ENCODE data around the gene ING3.

The ING3 gene

DNA sequence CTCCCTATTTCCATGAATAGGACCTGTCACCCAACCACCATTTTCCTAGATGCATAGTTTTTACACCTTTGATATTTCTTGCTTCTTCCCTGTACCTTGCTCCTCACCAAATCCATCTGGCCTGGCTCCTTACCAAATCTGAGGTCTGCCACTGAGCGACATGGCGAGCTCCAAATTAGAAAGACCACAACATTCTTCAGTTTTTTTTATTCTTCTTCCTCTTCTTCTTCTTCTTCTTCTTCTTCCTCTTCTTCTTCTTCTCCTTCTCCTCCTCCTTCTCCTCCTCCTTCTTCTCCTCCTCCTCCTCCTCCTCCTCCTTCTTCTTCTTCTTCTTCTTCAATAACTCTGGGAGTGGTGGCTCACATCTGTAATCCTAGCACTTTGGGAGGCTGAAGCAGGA is 45.1 kb downstream of the ING3 start:
- Histone ChIP-seq H4K20me1 (ENCODE audit: control insufficient read depth, insufficient read depth, low read depth, low read length) (no peaks in the 10 kb centered on the region), H3K27me3 (ENCODE audit: control insufficient read depth, low read length) (peaks cover 10% of the 10 kb centered on the region), H3K9me2 (replicated peaks; ENCODE audit: control insufficient read depth, low read length) (no peaks in the 10 kb centered on the region), H3K27ac (ENCODE audit: low read depth, low read length) (no peak overlapping the region), H3K9me3 (ENCODE audit: control insufficient read depth, insufficient read depth, low read length) (no peaks in the 10 kb centered on the region), H3K4me1 (ENCODE audit: control insufficient read depth, low read length) (peaks cover 32% of the 10 kb centered on the region), H3K36me3 (ENCODE audit: control insufficient read depth, low read length) (no peaks in the 10 kb centered on the region), H3K4me3 (ENCODE audit: low read length) (no peak overlapping the region), H3K4me2 (ENCODE audit: low read length) (peak overlapping the region; percentile 45), H3F3A (ENCODE audit: control insufficient read depth, insufficient read depth) (peaks cover 3% of the 10 kb centered on the region; the same call in 1 of the 2 replicates), H3K79me2 (ENCODE audit: control insufficient read depth, low read length) (no peaks in the 10 kb centered on the region)
- no peak for TF ChIP-seq EZH2phosphoT487 (IDR thresholded peaks at IDR 0.05; ENCODE audit: borderline replicate concordance, low read length)
- TF ChIP-seq, protein P1, sequence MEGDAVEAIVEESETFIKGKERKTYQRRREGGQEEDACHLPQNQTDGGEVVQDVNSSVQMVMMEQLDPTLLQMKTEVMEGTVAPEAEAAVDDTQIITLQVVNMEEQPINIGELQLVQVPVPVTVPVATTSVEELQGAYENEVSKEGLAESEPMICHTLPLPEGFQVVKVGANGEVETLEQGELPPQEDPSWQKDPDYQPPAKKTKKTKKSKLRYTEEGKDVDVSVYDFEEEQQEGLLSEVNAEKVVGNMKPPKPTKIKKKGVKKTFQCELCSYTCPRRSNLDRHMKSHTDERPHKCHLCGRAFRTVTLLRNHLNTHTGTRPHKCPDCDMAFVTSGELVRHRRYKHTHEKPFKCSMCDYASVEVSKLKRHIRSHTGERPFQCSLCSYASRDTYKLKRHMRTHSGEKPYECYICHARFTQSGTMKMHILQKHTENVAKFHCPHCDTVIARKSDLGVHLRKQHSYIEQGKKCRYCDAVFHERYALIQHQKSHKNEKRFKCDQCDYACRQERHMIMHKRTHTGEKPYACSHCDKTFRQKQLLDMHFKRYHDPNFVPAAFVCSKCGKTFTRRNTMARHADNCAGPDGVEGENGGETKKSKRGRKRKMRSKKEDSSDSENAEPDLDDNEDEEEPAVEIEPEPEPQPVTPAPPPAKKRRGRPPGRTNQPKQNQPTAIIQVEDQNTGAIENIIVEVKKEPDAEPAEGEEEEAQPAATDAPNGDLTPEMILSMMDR (IDR thresholded peaks at IDR 0.05; ENCODE audit: low read depth, low read length, poor library complexity, severe bottlenecking): no peak

DNA sequence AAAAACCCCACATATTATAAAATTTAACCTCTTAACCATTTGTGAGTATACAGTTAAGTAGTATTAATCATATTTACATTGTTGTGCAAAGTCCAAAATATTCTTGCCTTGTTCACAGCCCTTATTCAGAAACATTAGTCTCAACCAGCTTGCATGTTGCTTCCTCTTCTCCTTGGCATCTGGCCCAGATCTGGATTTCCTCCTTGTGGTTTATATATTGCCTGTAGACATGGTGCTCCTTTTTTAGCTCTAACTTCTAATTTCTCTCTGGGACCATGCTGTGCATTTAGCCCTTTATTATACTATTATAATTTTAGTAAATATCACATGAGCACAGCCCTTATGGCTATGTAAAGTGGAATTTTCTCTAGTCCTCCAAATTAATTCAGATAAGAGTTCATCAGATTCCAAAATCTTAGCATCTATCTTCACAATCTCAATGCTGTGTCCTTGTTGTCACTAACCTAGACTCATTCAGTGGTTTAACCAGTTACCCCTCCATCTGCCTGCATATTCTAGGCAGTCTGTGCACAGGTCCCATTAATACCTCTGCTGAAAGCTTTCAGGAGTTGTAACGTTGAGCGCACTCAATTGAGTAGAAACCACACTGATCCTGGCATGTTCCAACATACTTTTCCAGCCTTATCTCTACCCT is 45.9 kb downstream of the ING3 start:
- no peaks in the 10 kb centered on the region for H4K20me1 ChIP-seq (ENCODE audit: control insufficient read depth, insufficient read depth, low read depth, low read length)
- peak overlapping the region; percentile 10 for H3K4me3 ChIP-seq (ENCODE audit: low read length)
- H3K4me2 ChIP-seq (ENCODE audit: low read length): peak overlapping the region; percentile 45
- peaks cover 3% of the 10 kb centered on the region; the same call in 1 of the 2 replicates for H3F3A ChIP-seq (ENCODE audit: control insufficient read depth, insufficient read depth)
- peaks cover 2% of the 10 kb centered on the region for H3K27me3 ChIP-seq (ENCODE audit: control insufficient read depth, low read length)
- no peaks in the 10 kb centered on the region for H3K36me3 ChIP-seq (ENCODE audit: control insufficient read depth, low read length)
- TF ChIP-seq, protein P1 (IDR thresholded peaks at IDR 0.05; ENCODE audit: low read depth, low read length, poor library complexity, severe bottlenecking): no peak
- TF ChIP-seq EZH2phosphoT487 (IDR thresholded peaks at IDR 0.05; ENCODE audit: borderline replicate concordance, low read length): no peak
- H3K4me1 ChIP-seq (ENCODE audit: control insufficient read depth, low read length): peaks cover 29% of the 10 kb centered on the region
- no peaks in the 10 kb centered on the region for H3K79me2 ChIP-seq (ENCODE audit: control insufficient read depth, low read length)
- H3K9me3 ChIP-seq (ENCODE audit: control insufficient read depth, insufficient read depth, low read length): no peaks in the 10 kb centered on the region
- H3K27ac ChIP-seq (ENCODE audit: low read depth, low read length): no peak overlapping the region
- H3K9me2 ChIP-seq (replicated peaks; ENCODE audit: control insufficient read depth, low read length): no peaks in the 10 kb centered on the region

DNA sequence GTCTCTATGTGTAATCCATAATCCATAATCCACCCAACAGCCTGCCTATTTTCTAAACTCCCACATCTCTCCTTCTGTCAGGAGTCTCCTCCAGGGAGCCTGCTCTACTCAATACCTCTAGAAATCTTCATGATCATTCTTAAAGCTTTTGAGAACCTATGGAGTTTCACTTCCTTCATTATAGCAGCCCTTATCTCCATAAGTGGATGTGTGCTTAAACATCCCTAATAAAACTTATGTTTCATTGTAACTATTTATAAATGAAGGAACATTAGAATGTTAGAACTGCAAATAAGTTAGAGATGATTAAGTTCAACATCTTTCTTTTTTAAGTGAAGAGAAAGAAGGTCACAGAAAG is 46.4 kb downstream of the ING3 start:
- Histone ChIP-seq H3K4me3 (ENCODE audit: low read length) (peak overlapping the region; percentile 10), H3K36me3 (ENCODE audit: control insufficient read depth, low read length) (no peaks in the 10 kb centered on the region)

More for the DNA sequence above, 46.4 kb downstream of the ING3 start:
- Histone ChIP-seq H3K79me2 (ENCODE audit: control insufficient read depth, low read length) (no peaks in the 10 kb centered on the region), H3K9me2 (replicated peaks; ENCODE audit: control insufficient read depth, low read length) (no peaks in the 10 kb centered on the region), H4K20me1 (ENCODE audit: control insufficient read depth, insufficient read depth, low read depth, low read length) (no peaks in the 10 kb centered on the region), H3F3A (ENCODE audit: control insufficient read depth, insufficient read depth) (peaks cover 3% of the 10 kb centered on the region; the same call in 1 of the 2 replicates), H3K4me2 (ENCODE audit: low read length) (peak overlapping the region; percentile 45), H3K27me3 (ENCODE audit: control insufficient read depth, low read length) (peaks cover under 1% of the 10 kb centered on the region; the same call in 1 of the 2 replicates), H3K27ac (ENCODE audit: low read depth, low read length) (no peak overlapping the region), H3K4me1 (ENCODE audit: control insufficient read depth, low read length) (peaks cover 26% of the 10 kb centered on the region), H3K9me3 (ENCODE audit: control insufficient read depth, insufficient read depth, low read length) (no peaks in the 10 kb centered on the region)
- TF ChIP-seq, protein P1 (IDR thresholded peaks at IDR 0.05; ENCODE audit: low read depth, low read length, poor library complexity, severe bottlenecking): no peak
- no peak for TF ChIP-seq EZH2phosphoT487 (IDR thresholded peaks at IDR 0.05; ENCODE audit: borderline replicate concordance, low read length)
